ENCODE data around the gene USP32.

Gene USP32

DNA sequence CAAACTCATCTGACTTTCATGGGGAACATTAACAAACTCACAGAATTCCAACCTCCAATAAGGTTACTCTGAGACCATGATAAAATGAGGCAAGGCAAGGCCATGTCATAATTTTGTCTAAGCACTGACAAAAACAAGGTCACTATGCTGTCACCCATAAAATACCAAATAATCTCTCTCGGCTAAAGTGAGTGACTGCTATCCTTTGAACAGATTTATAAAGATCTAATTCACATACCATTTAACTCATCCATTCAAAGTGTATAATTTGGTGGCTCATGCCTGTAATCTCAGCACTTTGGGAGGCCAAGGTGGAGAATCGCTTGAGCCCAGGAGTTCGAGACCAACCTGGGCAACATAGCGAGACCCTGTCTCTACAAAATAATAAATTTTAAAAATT, 262.8 kb downstream of the USP32 start:
- no peak for DNase-seq (ENCODE audit: extremely low read depth, low read depth)
- H3K4me3 ChIP-seq (replicated peaks; ENCODE audit: low read depth, low read length) = no peak overlapping the region
- TF ChIP-seq, protein P1, sequence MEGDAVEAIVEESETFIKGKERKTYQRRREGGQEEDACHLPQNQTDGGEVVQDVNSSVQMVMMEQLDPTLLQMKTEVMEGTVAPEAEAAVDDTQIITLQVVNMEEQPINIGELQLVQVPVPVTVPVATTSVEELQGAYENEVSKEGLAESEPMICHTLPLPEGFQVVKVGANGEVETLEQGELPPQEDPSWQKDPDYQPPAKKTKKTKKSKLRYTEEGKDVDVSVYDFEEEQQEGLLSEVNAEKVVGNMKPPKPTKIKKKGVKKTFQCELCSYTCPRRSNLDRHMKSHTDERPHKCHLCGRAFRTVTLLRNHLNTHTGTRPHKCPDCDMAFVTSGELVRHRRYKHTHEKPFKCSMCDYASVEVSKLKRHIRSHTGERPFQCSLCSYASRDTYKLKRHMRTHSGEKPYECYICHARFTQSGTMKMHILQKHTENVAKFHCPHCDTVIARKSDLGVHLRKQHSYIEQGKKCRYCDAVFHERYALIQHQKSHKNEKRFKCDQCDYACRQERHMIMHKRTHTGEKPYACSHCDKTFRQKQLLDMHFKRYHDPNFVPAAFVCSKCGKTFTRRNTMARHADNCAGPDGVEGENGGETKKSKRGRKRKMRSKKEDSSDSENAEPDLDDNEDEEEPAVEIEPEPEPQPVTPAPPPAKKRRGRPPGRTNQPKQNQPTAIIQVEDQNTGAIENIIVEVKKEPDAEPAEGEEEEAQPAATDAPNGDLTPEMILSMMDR (IDR thresholded peaks at IDR 0.05; ENCODE audit: low read depth, low read length, missing control alignments) = no peak

Data from HFF-Myc (cell line).